ENCODE measurements around the gene TMEM11. TPM values are rescaled to one million over a fixed set of nuclear protein-coding genes. Genes with fewer than 3 reads are reported as not detected.

The TMEM11 gene
- total and polyA plus RNA-seq, 2 of the 8 experiments (the other 6 are each of a cell fraction or from before 2014, with no cell fraction given), result 33.3 to 90.4 TPM

DNA sequence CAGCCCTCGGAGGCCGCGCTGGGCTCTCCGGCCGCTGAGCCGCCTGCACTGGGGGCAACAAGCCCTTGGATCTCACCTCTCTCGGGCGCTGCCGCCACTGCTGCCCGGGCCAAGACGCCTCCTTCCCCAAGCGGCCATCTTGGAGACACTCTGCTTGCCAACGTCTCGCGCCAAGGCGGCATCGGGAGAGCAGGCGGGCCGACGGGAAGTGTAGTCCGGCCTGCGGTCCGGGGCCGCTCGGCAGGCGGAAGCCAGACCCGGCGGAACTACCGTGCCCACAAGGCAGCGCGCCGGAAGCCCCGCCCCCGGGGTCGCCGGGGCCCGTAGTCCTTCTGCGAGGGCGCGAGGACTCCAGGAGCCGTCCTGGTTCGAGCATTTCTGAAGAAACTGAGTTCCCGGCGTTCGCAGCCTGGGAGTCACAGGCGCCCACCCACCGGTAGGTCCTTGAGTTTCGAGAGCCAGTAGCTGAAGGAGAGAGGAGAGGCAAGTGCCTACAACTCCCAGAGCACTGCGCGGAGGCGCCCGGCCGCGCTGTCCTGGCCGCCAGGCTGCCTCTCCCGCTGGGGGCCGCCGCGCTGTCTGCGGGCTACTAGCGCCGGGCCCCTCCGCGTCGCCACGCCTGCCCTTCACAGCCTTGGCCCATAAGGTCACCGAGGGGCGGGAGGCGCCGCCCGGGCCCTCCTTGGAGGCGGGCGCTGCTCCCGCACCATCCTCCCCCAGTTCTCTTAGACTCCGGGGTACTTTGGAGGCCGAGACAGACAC lies at the start of gene TMEM11 (continued):
- TF ChIP-seq, protein P1, sequence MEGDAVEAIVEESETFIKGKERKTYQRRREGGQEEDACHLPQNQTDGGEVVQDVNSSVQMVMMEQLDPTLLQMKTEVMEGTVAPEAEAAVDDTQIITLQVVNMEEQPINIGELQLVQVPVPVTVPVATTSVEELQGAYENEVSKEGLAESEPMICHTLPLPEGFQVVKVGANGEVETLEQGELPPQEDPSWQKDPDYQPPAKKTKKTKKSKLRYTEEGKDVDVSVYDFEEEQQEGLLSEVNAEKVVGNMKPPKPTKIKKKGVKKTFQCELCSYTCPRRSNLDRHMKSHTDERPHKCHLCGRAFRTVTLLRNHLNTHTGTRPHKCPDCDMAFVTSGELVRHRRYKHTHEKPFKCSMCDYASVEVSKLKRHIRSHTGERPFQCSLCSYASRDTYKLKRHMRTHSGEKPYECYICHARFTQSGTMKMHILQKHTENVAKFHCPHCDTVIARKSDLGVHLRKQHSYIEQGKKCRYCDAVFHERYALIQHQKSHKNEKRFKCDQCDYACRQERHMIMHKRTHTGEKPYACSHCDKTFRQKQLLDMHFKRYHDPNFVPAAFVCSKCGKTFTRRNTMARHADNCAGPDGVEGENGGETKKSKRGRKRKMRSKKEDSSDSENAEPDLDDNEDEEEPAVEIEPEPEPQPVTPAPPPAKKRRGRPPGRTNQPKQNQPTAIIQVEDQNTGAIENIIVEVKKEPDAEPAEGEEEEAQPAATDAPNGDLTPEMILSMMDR (IDR thresholded peaks at IDR 0.05; ENCODE audit: control extremely low read depth in 1 of 3, insufficient read depth in 1 of 3, low read depth in 1 of 3, low read length in 3 of 3), result no peak
- TF ChIP-seq GTF2F1 (IDR thresholded peaks at IDR 0.05; ENCODE audit: borderline replicate concordance, low read depth, low read length) (no peak), TAF1 (IDR thresholded peaks at IDR 0.05; ENCODE audit: low read depth, low read length) (peak; percentile 95), RXRA (IDR thresholded peaks at IDR 0.05; ENCODE audit: insufficient read depth, low read depth, low read length) (no peak), HDAC6 (IDR thresholded peaks at IDR 0.05; ENCODE audit: low read depth, low read length) (no peak), HDAC2 (IDR thresholded peaks at IDR 0.05; ENCODE audit: borderline replicate concordance in 1 of 2, low read depth in 2 of 2, low read length in 2 of 2) (no peak), KDM5A (IDR thresholded peaks at IDR 0.05; ENCODE audit: low read length) (peak; percentile 88), CTBP2 (IDR thresholded peaks at IDR 0.05; ENCODE audit: borderline replicate concordance, insufficient read depth, insufficient read length, low read length) (no peak), SP4 (IDR thresholded peaks at IDR 0.05; ENCODE audit: low read length) (no peak), ASH2L (IDR thresholded peaks at IDR 0.05; ENCODE audit: low read length) (peak; percentile 14), CREB1 (IDR thresholded peaks at IDR 0.05) (peak; percentile 55; the same call in 1 of the 2 replicates), POU5F1 (IDR thresholded peaks at IDR 0.05; ENCODE audit: low read depth, low read length) (no peak), PHF8 (conservative IDR thresholded peaks at IDR 0.05; ENCODE audit: low read depth, low read length) (peak; percentile 86; the same call in 1 of the 2 replicates), EP300 (IDR thresholded peaks at IDR 0.05; ENCODE audit: borderline replicate concordance in 1 of 2, low read depth in 2 of 2, low read length in 2 of 2) (no peak), SIN3A (conservative IDR thresholded peaks at IDR 0.05 in 1 of 2, IDR thresholded peaks at IDR 0.05 in 1 of 2; ENCODE audit: low read depth in 1 of 2, low read length in 2 of 2) (peak; percentile 19 to 56; a peak in 1 of 4 replicates), ZNF274 (IDR thresholded peaks at IDR 0.05; ENCODE audit: borderline replicate concordance, extremely low read depth, low read length) (no peak), TBP (IDR thresholded peaks at IDR 0.05; ENCODE audit: low read depth, low read length) (peak; percentile 77), JUN (IDR thresholded peaks at IDR 0.05; ENCODE audit: low read depth, low read length) (no peak), SUZ12 (IDR thresholded peaks at IDR 0.05; ENCODE audit: low read length) (no peak)
- TF ChIP-seq, protein P2, sequence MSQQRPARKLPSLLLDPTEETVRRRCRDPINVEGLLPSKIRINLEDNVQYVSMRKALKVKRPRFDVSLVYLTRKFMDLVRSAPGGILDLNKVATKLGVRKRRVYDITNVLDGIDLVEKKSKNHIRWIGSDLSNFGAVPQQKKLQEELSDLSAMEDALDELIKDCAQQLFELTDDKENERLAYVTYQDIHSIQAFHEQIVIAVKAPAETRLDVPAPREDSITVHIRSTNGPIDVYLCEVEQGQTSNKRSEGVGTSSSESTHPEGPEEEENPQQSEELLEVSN (IDR thresholded peaks at IDR 0.05), result no peak

Measured in H1 (cell line).